Effector CD8-positive, alpha-beta T cell (primary cell): ENCODE results near the gene PHF20.
"Not testable (repeated sequence)": the region's sequence is repeated elsewhere in the genome, so short reads cannot be mapped to it uniquely, and the experiment has no call there.

ENCODE experiments used
- DNase-seq: peaks from one replicate; lab custom pipeline; 2025; lab: John Stamatoyannopoulos, UW

Gene PHF20

GRCh38 chr20:35885212-35885611 is 113.4 kb downstream of the PHF20 start:
- DNase-seq = no peak

DNA sequence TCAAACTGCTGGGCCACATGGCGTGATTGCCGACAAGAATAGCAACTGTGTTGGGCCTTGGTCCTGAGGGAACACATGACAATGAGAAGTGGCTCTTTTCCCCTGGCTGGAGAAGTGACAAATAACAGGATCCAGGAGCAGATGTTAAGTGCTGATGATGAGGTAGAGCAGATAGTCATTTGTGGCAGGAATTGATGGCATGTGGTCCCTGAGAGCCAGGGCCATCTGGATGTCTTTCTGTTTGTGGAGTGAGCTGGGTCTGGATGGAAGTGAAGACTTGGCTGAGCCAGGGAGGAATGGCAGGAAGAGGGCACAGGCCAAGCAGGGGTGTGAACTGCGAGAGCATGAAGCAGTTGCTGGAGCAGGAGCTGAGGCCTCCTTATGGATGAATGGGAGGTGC is 114.7 kb downstream of the PHF20 start:
- DNase-seq = no peak

- no peak for DNase-seq
These were observed 115.7 kb downstream of the PHF20 start for GRCh38 chr20:35887393-35888064.

DNA sequence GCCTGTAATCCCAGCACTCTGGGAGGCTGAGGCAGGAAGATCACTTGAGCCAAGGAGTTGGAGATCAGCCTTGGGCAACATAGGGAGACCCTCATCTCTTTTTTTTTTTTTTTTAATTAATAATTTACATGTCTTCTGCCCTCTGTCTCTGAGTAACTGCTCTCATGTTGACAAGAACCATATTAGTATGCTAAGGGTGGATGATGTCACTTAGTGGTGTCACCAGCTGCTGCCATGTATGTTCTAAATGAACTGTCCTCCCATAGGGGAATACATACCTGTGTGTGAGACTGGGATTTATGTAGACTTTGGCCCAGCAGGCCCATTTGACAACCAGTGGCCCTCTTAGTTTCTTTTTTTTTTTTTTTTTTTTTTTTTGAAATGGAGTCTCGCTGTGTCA is 116.8 kb downstream of the PHF20 start:
- DNase-seq = no peak

GRCh38 chr20:35891375-35891774 is 119.6 kb downstream of the PHF20 start:
- no peak for DNase-seq

DNA sequence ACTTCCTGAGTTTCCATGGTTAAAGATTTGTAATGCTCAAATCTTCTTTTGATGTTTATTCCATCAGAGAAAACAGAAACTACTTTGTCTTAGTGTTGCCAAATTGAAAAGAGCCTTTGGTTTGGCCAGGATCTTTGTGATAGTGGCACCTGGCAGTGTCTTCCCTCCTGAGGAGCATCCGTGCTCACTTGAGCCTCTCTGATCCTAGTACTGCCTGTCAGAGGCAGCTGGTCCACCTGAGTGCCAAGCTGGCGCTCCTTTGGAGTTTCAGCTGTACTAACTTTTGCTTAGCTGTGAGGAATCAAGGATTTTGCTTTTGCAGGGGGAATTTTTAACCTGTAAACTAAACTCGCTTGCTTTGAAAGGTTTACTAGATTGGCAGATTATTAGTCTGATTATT is 121.1 kb downstream of the PHF20 start:
- DNase-seq = no peak

DNA sequence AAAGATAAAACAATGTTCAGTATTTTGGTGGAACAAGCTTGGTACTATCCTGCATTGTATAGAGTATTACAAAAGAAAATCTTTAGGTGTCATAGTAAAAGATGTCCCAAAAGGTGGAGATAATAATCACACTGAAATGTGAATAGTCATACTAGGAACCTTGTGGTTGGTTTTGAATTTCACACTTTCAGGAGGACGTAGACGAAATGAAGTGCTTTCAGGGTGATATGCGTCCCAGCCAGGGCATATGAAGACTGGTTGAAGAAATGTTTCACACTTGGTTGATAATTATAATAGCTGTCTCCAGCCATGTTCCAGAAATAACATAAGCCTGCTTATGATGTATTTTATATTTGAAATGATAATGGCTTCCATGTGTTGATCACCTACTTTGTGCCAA is 122.1 kb downstream of the PHF20 start:
- DNase-seq = no peak

GRCh38 chr20:35895516-35895915 is 123.7 kb downstream of the PHF20 start:
- not testable (repeated sequence) for DNase-seq

DNA sequence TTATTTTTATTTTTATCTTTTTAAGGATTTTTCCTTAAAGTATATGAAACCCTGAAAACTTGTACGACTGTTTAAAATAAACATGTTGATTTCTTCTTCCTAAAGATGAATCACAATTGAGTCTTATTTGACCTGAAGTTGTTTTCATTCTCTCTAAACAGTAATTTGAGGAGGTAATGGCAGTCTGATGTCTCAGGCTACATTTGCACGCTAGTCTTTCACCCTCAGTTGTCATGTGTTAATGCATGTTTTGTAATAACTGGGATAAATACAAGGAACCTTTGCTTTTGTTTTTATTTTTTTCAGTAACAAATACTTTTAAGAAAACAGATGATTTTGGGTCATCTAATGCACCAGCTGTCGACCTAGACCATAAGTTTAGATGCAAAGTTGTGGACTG is 127.2 kb downstream of the PHF20 start:
- DNase-seq = no peak

DNA sequence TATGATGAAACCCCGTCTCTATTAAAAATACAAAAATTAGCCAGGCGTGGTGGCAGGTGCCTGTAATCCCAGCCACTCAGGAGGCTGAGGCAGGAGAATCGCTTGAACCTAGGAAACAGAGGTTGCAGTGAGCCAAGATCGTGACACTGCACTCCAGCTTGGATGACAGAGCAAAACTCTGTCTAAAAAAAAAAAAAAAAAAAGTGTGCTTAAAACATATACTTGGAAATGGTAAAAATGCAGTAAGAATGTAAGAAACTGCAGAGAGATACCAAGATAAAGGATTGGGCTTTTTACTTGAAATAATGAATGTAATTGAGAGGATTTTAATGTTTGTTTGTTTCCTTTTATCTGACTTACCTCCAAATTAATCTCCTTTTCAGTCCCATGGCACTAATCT is 129.4 kb downstream of the PHF20 start:
- DNase-seq = not testable (repeated sequence)

DNA sequence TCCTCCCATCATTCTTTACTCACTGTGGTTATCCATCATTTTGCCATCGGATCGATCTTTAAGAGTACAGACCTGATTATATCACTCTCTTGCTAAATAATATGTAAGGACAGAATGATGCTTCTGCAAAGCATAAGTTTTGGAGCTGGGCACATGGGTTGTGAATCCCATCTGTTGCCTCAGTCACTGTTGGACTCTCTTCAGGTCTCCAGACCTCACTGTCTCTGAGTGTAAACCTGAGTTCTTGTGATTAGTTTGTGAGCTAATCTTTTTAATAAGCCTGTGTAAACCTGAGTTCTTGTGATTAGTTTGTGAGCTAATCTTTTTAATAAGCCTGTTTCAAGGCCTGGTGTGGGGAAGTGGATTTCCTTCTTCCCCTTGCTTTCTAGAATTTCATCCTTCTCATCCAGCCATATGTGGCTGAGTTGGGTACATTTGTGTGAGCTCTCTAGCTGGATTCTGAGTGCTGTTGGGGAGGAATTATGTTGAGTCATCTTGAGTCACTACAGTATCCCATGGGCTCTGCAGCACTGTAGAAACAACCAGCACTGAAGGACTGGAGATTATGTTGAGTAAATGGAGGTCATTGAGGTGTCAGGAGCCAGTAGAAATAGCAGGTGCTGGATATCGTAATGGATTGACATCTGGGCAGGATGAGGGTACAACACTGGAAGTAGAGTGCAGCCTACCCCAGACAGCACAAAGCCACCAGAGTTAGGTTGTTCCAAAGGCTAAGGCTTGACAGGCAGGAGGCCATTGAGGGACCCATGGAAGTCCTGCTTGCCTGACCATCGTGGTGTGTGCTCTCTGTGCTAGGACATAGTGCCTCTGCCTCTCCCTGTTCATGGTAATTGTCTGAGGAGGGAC is 130.1 kb downstream of the PHF20 start:
- no peak for DNase-seq

DNA sequence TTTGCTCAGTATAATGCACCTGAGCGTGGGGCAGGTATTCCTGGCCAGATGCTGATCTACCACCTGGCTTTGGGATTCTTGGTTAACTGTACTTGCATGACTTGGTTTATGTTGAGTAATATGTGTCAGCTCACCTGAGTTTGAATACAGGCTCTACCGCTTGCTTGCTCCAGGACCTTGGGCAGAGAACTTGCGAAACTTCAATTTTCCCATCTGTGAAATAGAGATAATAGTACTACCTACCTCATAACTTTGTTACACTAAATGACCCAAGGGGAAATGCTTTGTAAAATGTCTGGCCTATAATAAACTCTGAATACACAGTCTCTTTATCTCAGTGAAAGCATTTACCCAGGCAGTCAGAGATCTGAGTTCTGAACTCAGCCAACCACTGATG is 130.7 kb downstream of the PHF20 start:
- DNase-seq = no peak

- no peak for DNase-seq
These were observed 132.0 kb downstream of the PHF20 start for GRCh38 chr20:35903843-35904242.

- no peak for DNase-seq
These were observed 133.3 kb downstream of the PHF20 start for GRCh38 chr20:35904982-35905663.

- DNase-seq = no peak
These were observed 135.3 kb downstream of the PHF20 start for GRCh38 chr20:35907017-35907701.

DNA sequence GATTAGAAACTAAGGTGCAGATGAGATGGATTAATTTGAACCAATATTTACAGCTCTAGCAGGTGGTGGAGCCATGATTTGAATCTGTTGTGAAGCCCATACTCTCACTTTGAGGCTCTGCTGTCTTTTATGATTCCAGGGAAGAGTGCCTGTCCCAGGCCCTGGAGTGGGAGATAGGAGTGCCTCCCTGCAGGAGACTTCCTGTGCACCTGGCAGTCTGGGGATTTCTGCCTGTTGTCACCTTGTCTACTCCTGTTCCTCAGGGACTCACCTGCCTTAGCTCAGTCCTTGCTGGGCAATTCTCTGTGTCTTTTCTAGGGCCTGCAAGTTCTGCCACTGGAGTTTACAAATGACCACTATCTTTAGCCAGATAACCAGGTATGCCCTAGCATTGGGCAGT is 136.2 kb downstream of the PHF20 start:
- no peak for DNase-seq

DNA sequence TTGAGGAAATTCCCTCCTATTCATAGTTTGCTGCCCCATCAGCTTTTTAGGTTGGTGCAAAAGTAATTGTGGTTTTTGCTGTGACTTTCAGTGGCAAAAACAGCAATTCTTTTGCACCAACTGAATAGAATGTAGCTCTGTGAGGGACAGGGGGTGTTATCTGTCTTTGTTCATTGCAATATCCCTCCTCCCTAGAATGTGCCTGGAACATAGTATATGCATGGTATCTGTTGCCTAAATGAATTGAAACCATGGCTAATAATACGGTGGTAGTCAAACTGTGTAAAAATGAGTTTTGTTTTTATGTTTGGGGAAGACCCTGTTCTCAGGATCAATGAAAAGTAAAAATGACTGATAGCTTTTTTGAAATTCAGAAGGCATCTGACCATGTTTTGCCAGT is 137.4 kb downstream of the PHF20 start:
- no peak for DNase-seq

- DNase-seq = no peak
These were observed 138.0 kb downstream of the PHF20 start for GRCh38 chr20:35909796-35910195.

GRCh38 chr20:35910254-35910653 is 138.4 kb downstream of the PHF20 start:
- DNase-seq = no peak

GRCh38 chr20:35912881-35913280 is 141.1 kb downstream of the PHF20 start:
- no peak for DNase-seq

- no peak for DNase-seq
These were observed 145.3 kb downstream of the PHF20 start for GRCh38 chr20:35917077-35917476.

- DNase-seq = no peak
These were observed 146.2 kb downstream of the PHF20 start for GRCh38 chr20:35918021-35918420.
